Stimulated activated memory B cell treated with anti-CD40 and anti-IgM and Interleukin-4, amounts not matched to agents 10 μg/mL and 1 μg/mL and 100 μg/mL, for 72 hours (primary cell): ENCODE data around the gene NPDC1.

Source experiments
- ATAC-seq: fragments of 150-1000 bp; cut with Tn5 transposase; 2 replicates; pipeline ENCODE4 v1.10.0; 2021
- H3K27ac Mint-ChIP-seq: one replicate; pipeline ENCODE4 v1.8.0; 2022; ENCODE audit warnings: mild to moderate bottlenecking, mixed read lengths
- H3K27me3 Mint-ChIP-seq: one replicate; pipeline ENCODE4 v1.8.0; 2022; ENCODE audit warnings: mixed read lengths
- H3K36me3 Mint-ChIP-seq: one replicate; pipeline ENCODE4 v1.8.0; 2022; ENCODE audit warnings: mixed read lengths
- H3K4me1 Mint-ChIP-seq: one replicate; pipeline ENCODE4 v1.8.0; 2022; ENCODE audit warnings: mixed read lengths
- H3K4me3 Mint-ChIP-seq: one replicate; pipeline ENCODE4 v1.8.0; 2022; ENCODE audit warnings: mild to moderate bottlenecking, moderate library complexity, mixed read lengths
- H3K9me3 Mint-ChIP-seq: one replicate; pipeline ENCODE4 v1.8.0; 2022; ENCODE audit warnings: mixed read lengths

NPDC1 gene

GRCh38 chr9:137046088-137046787 lies at the start of gene NPDC1:
NPDC1 (minus strand) TSS chr9:137046177; CDS start chr9:137045989, 188 bp downstream.
- Mint-ChIP-seq H3K27me3 (peaks cover 91% of the 10 kb centered on the region), H3K9me3 (no peaks in the 10 kb centered on the region), H3K4me1 (peaks cover 15% of the 10 kb centered on the region), H3K36me3 (no peaks in the 10 kb centered on the region), H3K4me3 (peak within 1 kb of the TSS; percentile 29), H3K27ac (no peak within 1 kb of the TSS)
- ATAC-seq = peak; percentile 81

GRCh38 chr9:137089232-137089947 lies 43.4 kb upstream of the NPDC1 start:
- no peak for ATAC-seq
- Mint-ChIP-seq H3K4me3 (no peak overlapping the region), H3K27ac (peak overlapping the region; percentile 74), H3K27me3 (no peaks in the 10 kb centered on the region), H3K36me3 (peaks cover 34% of the 10 kb centered on the region), H3K4me1 (peaks cover 50% of the 10 kb centered on the region), H3K9me3 (no peaks in the 10 kb centered on the region)

DNA sequence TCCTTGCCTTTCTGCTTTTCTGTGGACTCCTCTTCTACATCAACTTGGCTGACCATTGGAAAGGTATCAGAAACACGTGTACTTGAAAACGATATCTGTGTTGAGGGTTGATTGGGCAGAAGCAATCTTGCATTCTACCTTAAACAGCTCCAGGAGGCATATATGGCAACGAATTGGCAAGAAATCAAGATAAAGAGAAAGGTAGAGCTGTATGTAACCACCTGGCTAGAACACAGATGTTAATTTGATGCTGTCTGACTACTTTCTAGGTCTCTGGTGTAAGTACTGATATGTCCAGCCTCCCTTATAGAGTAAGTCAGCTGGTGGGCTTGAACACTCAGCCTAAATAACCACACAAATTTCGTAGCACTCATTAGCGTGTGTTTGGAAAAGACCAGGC lies 42.1 kb upstream of the NPDC1 start:
- H3K27ac Mint-ChIP-seq = peak overlapping the region; percentile 99
- peaks cover 29% of the 10 kb centered on the region for H3K36me3 Mint-ChIP-seq
- ATAC-seq = no peak
- H3K4me3 Mint-ChIP-seq = peak overlapping the region; percentile 83
- H3K27me3 Mint-ChIP-seq = no peaks in the 10 kb centered on the region
- no peaks in the 10 kb centered on the region for H3K9me3 Mint-ChIP-seq
- peaks cover 62% of the 10 kb centered on the region for H3K4me1 Mint-ChIP-seq

DNA sequence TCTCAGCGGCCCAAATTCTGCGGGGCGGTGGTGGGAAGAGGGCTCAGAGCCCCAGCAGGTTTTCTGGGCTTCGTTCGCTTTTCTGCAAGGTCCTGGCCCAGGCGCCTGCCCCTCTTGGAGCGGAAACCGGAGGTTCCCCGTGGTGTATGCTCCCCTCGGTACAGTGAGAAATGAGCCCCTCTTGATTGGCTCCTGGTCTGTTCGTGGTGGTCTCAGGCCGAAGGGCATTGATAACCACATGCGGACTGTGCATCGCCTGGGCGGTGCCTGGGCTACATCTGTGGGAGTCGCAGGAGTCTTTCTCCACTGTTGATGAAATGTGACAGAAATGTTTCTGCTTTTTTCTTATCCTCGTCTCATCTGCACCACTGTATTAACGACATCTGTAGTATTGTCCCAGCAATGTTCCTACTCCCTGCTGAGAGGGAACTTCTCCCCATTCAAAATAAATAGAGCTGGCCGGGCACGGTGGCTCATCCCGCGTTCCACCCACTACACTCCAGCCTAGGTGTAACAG lies 41.5 kb upstream of the NPDC1 start:
- Mint-ChIP-seq H3K36me3 (peaks cover 24% of the 10 kb centered on the region), H3K4me1 (peaks cover 68% of the 10 kb centered on the region), H3K27me3 (no peaks in the 10 kb centered on the region), H3K9me3 (no peaks in the 10 kb centered on the region), H3K4me3 (peak overlapping the region; percentile 83), H3K27ac (peak overlapping the region; percentile 99)
- no peak for ATAC-seq

DNA sequence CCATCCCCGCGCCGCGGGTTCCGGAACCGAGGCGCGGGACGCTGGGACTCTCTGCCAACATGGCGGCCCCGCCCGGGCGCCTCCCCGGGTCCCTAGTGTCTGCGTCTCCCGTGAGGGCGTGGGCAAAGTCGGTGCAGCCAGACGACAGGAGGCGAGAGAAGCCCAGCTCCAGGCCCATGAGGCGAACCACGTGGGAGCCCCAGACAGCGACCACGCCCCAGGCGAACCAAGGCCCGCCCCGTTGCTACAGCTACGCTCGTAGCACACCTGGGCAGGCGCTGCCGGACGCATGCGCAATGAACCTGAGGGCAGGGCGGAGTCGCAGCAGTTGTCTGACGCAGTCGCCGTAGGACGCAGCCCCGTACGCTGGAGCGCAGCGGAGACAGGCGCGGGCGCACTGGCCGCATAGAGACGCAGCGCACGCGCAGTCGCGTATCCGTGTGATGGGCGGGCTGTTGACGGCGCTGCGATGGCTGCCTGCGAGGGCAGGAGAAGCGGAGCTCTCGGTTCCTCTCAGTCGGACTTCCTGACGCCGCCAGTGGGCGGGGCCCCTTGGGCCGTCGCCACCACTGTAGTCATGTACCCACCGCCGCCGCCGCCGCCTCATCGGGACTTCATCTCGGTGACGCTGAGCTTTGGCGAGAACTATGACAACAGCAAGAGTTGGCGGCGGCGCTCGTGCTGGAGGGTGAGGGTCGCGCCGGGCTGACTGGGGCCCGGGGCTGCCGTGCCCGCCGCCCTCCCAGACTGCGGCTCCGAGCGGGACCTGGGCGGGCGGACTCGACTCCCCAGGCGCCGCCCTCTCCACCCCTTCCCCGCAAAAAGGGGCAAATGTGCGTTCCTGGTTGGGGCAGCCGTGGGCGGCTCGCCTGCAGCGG lies 40.8 kb upstream of the NPDC1 start, which contains the start of gene MAN1B1:
TSS of gene MAN1B1 (plus strand) at position 455 of the 878 bp plus-strand sequence. CDS start at position 470, 15 bp downstream.
- no peaks in the 10 kb centered on the region for H3K27me3 Mint-ChIP-seq
- peak within 1 kb of the TSS; percentile 91 for H3K4me3 Mint-ChIP-seq
- peaks cover 24% of the 10 kb centered on the region for H3K36me3 Mint-ChIP-seq
- H3K4me1 Mint-ChIP-seq = peaks cover 68% of the 10 kb centered on the region
- H3K27ac Mint-ChIP-seq = peak within 1 kb of the TSS; percentile 99
- no peaks in the 10 kb centered on the region for H3K9me3 Mint-ChIP-seq
- peak; percentile 91 for ATAC-seq

- peaks cover 24% of the 10 kb centered on the region for H3K36me3 Mint-ChIP-seq
- H3K27me3 Mint-ChIP-seq = no peaks in the 10 kb centered on the region
- H3K4me3 Mint-ChIP-seq = peak overlapping the region; percentile 91
- no peak for ATAC-seq
- H3K9me3 Mint-ChIP-seq = no peaks in the 10 kb centered on the region
- peaks cover 66% of the 10 kb centered on the region for H3K4me1 Mint-ChIP-seq
- peak overlapping the region; percentile 99 for H3K27ac Mint-ChIP-seq
Measured at GRCh38 chr9:137085920-137086530, 40.0 kb upstream of the NPDC1 start.

DNA sequence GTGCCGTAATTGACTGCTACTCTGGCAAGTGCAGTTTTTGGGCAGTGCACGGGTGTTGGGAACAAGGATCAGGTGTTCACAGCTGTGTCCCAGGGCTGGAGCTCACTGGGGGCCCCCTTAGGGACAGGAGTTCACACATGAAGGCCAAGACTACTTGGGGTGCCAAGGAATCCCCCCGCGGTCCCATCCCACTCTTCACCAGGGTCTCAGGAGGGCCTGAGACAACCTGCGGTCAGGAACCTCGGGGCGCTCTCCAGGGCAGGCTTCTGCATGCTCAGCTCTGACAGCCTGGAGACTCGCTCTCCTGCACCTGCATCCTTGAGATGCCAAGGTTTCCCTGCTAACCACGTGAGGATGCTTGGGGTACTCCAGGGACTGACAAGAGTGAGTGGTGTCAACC lies 38.5 kb upstream of the NPDC1 start:
- no peaks in the 10 kb centered on the region for H3K9me3 Mint-ChIP-seq
- H3K27me3 Mint-ChIP-seq = no peaks in the 10 kb centered on the region
- H3K4me1 Mint-ChIP-seq = peaks cover 56% of the 10 kb centered on the region
- H3K36me3 Mint-ChIP-seq = peaks cover 19% of the 10 kb centered on the region
- peak overlapping the region; percentile 99 for H3K27ac Mint-ChIP-seq
- ATAC-seq = no peak
- H3K4me3 Mint-ChIP-seq = no peak overlapping the region

DNA sequence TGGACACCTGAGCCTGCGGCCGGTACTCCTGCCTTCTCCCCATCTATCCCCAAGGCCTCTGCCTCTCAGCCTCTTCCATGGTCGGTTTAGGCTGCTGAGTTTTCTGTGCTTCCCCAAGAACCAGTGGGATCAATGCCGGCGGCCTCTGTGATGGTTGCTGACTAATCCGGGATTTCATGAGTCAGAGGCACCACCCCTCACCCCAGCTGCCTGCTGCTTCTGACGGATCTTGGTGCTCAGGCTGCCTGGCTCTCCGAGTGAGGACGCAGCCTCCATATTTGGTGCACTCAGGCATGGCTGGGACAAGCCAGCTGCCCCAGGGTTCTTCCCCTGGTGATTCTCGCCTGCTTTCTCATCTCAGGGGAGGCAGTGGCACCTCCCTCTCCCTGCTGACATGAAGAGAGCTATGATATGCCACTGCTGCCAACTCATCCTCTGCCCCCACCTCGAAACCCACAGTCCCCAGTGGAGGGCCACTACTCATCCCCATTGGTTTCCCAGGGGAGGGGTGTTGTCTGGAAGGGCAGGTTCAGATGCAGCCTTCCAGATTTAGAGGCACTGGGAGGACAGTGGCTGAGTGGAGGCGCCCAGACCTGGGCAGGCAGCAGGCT lies 37.5 kb upstream of the NPDC1 start:
- H3K4me1 Mint-ChIP-seq = peaks cover 48% of the 10 kb centered on the region
- no peaks in the 10 kb centered on the region for H3K27me3 Mint-ChIP-seq
- ATAC-seq = peak; percentile 42
- H3K9me3 Mint-ChIP-seq = no peaks in the 10 kb centered on the region
- peak overlapping the region; percentile 77 for H3K27ac Mint-ChIP-seq
- H3K4me3 Mint-ChIP-seq = no peak overlapping the region
- peaks cover 12% of the 10 kb centered on the region for H3K36me3 Mint-ChIP-seq

DNA sequence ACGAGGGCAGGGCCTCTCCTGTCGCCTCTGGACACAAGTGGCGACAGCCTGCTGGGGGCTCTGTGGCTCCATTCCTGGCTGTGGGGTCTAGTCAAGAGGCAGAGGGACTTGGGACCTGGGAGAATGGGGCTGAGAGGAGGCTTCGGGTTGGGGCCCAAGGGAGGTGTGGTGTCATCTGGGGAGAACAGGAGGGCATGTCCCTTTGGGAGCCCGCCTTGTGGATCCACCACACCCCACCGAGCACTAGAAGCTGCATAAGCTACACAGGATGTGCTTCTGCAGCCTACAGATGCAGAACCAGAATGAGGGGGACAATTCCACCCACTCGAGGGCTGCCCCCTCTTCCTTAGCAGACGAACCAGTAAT lies 36.9 kb upstream of the NPDC1 start:
- H3K4me3 Mint-ChIP-seq = no peak overlapping the region
- H3K36me3 Mint-ChIP-seq = peaks cover 12% of the 10 kb centered on the region
- ATAC-seq = no peak
- H3K27me3 Mint-ChIP-seq = no peaks in the 10 kb centered on the region
- H3K4me1 Mint-ChIP-seq = peaks cover 47% of the 10 kb centered on the region
- peak overlapping the region; percentile 77 for H3K27ac Mint-ChIP-seq
- no peaks in the 10 kb centered on the region for H3K9me3 Mint-ChIP-seq

DNA sequence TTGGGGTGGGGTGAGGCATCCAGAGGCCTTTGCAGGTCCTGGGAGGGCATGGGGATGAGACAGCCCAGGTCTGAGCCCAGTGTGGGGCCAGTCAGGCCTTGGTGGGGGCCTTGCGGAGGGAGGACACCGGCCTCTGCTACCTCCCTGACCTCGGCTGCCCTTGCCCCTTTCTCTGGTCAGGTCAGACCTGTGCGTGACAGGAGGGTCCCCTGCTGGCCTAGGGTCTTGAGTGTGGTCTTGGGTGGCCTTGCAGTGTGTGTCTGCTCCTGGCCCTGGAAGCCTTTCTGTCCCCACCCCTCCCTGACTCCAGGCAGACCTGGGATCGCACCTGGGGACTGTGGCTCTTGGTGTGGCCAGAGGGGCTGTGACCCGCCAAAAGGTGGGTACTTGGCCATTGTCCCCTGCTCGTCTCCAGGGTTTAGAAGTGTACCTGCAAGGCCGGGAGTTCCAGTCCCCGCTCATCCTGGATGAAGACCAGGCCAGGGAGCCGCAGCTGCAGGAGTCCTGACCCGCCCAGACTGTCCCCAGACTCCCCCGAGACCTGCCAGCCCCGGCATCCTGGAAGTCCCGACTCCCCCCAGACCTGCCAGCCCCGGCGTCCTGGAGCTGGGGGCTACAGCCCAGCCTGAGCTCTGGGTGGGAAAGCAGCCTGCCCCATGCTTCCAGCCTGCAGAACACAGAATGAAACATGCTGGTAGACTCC lies 36.4 kb upstream of the NPDC1 start:
- Mint-ChIP-seq H3K9me3 (no peaks in the 10 kb centered on the region), H3K27me3 (no peaks in the 10 kb centered on the region), H3K4me1 (peaks cover 41% of the 10 kb centered on the region), H3K4me3 (no peak overlapping the region), H3K36me3 (peaks cover 12% of the 10 kb centered on the region), H3K27ac (peak overlapping the region; percentile 77)
- no peak for ATAC-seq

- no peak overlapping the region for H3K4me3 Mint-ChIP-seq
Measured at GRCh38 chr9:137080260-137081122, 34.5 kb upstream of the NPDC1 start.

DNA sequence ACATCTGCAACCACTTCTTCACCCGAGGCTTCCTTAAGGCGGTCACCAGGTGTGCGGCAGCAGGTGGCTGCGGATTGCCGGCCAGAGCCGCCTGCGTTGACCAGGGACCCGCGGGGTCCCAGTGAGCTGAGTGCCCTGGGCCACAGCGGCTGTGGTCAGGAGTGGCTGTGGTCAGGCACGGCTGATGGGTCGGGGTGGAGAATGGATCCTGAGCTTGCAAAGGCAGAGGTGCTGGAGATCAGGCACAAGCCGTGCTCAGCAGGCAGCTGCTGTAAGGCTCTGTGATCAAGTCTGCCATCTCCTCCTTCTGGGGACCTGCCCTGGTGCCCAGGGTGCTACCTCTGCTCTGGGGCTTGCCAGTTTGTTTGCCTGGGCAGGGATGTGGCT lies 33.4 kb upstream of the NPDC1 start:
- no peak for ATAC-seq
- Mint-ChIP-seq H3K27me3 (no peaks in the 10 kb centered on the region), H3K36me3 (peaks cover 12% of the 10 kb centered on the region), H3K27ac (no peak overlapping the region), H3K4me1 (peaks cover 38% of the 10 kb centered on the region), H3K4me3 (peak overlapping the region; percentile 31), H3K9me3 (no peaks in the 10 kb centered on the region)

More at GRCh38 chr9:137080260-137081122, 34.5 kb upstream of the NPDC1 start:
- H3K4me1 Mint-ChIP-seq = peaks cover 41% of the 10 kb centered on the region
- peaks cover 12% of the 10 kb centered on the region for H3K36me3 Mint-ChIP-seq
- H3K27me3 Mint-ChIP-seq = no peaks in the 10 kb centered on the region
- no peak overlapping the region for H3K27ac Mint-ChIP-seq
- no peak for ATAC-seq
- H3K9me3 Mint-ChIP-seq = no peaks in the 10 kb centered on the region

- Mint-ChIP-seq H3K9me3 (no peaks in the 10 kb centered on the region), H3K27ac (no peak overlapping the region), H3K4me3 (peak overlapping the region; percentile 80), H3K4me1 (peaks cover 36% of the 10 kb centered on the region), H3K27me3 (no peaks in the 10 kb centered on the region), H3K36me3 (peaks cover 12% of the 10 kb centered on the region)
- no peak for ATAC-seq
Measured at GRCh38 chr9:137078701-137079400, 32.9 kb upstream of the NPDC1 start.
